Lung (tissue), 12 donors: Measurements from ENCODE around the gene PADI2. TPM values are rescaled to one million over a fixed set of nuclear protein-coding genes. Genes with fewer than 3 reads are reported as not detected.
A peak's percentile ranks its signal among the peaks of the same experiment; 100 is the strongest.

Experiments used
- ATAC-seq: fragments of 200-7000 bp; cut with Tn5 transposase; one replicate; pipeline ENCODE4 v1.9.1; 2020; ENCODE audit warnings: moderate number of reproducible peaks; ENCODE audit not compliant: insufficient read depth, low FRiP score
- DNase-seq, 3 donors: peaks; one replicate each; pipeline ENCODE4 v3.0.0-alpha.2; 2013 to 2017
- H3K27ac ChIP-seq, 2 donors: one replicate each; pipeline ENCODE4 v1.5.1; 2013; ENCODE audit warnings: mild to moderate bottlenecking in 2 of 2, moderate library complexity in 2 of 2, control low read depth in 1 of 2, inconsistent platforms in 1 of 2, low read depth in 1 of 2, low read length in 1 of 2
- H3K27me3 ChIP-seq, 3 donors: one replicate each; pipeline ENCODE4 v1.5.1; 2013; ENCODE audit warnings: low read length in 2 of 3; ENCODE audit not compliant: control insufficient read depth in 3 of 3, insufficient read depth in 3 of 3
- H3K36me3 ChIP-seq, 4 donors: one replicate each; pipeline ENCODE4 v1.5.1; 2013; ENCODE audit warnings: low read length in 4 of 4, mild to moderate bottlenecking in 1 of 4, moderate library complexity in 1 of 4; ENCODE audit not compliant: control insufficient read depth in 4 of 4, insufficient read depth in 4 of 4
- H3K4me1 ChIP-seq, 5 donors: one replicate each; pipeline ENCODE4 v1.5.1; 2013; ENCODE audit warnings: low read length in 5 of 5, mild to moderate bottlenecking in 2 of 5, moderate library complexity in 1 of 5; ENCODE audit not compliant: control insufficient read depth in 5 of 5, insufficient read depth in 5 of 5
- H3K4me3 ChIP-seq: one replicate; pipeline ENCODE4 v1.5.1; 2013; ENCODE audit warnings: mild to moderate bottlenecking, control low read depth, moderate library complexity
- H3K9ac ChIP-seq, 2 donors: one replicate each; pipeline ENCODE4 v1.5.1; 2013; ENCODE audit warnings: low read length in 2 of 2, control low read depth in 1 of 2; ENCODE audit not compliant: insufficient read depth in 1 of 2
- H3K9me3 ChIP-seq, 4 donors: one replicate each; pipeline ENCODE4 v1.5.1; 2013; ENCODE audit warnings: low read length in 3 of 4, mild to moderate bottlenecking in 1 of 4, moderate library complexity in 1 of 4; ENCODE audit not compliant: control insufficient read depth in 4 of 4, insufficient read depth in 3 of 4
- CTCF ChIP-seq: IDR thresholded peaks from 2 replicates; pipeline ENCODE4 v1.5.1; 2012; ENCODE audit warnings: mild to moderate bottlenecking; ENCODE audit errors: control extremely low read depth, extremely low read depth
- WGBS, 2 donors: extraction: QIAGEN DNeasy Blood & Tissue Kit; methylation state at CpG; one replicate each; pipeline ENCODE4 v1.1.7; 2013; 5-methylcytosine and 5-hydroxymethylcytosine counted together
- polyA plus RNA-seq, 2 donors: library from polyadenylated mRNA; stranded (reverse); fragments of 200-250 nt; gene quantifications; one replicate each; pipeline ENCODE4 v1.2.1, GENCODE V29; 2013
- total RNA-seq, 2 donors: library from RNA; depleted of rRNA in 1 of 2; stranded (reverse); fragments of >200 nt in 1 of 2; gene quantifications; one replicate each; pipeline ENCODE4 v1.2.1, GENCODE V29; 2014 to 2021
- donor health status: control.
- donor health status: control.
- donor health status: Bipolar disorder and iron deficiency.
- donor health status: healthy.
- donor health status: DM: yes; HTN: yes; CAD: no.

The PADI2 gene
- total and polyA plus RNA-seq, 4 donors = 1.2 to 12.8 (median 3.4) TPM

GRCh38 chr1:17030206-17030605 is 89.0 kb downstream of the PADI2 start:
- no peak overlapping the region for H3K9ac ChIP-seq
- H3K27ac ChIP-seq = no peak overlapping the region
- no peaks in the 10 kb centered on the region for H3K27me3 ChIP-seq
- no peak overlapping the region for H3K4me3 ChIP-seq
- no peaks in the 10 kb centered on the region for H3K9me3 ChIP-seq
- no peak for DNase-seq
- TF ChIP-seq CTCF = no peak
- ATAC-seq = no peak
- H3K36me3 ChIP-seq = peaks cover 17 to 37% (median 33%) of the 10 kb centered on the region in 4 donors
- peaks cover 0 to 6% (median 0%) of the 10 kb centered on the region in 5 donors for H3K4me1 ChIP-seq
- WGBS, 2 donors = 84 to 90% methylated on average over 4 of the region's 4 CpGs

GRCh38 chr1:17028662-17029188 is 90.5 kb downstream of the PADI2 start:
- H3K27me3 ChIP-seq = no peaks in the 10 kb centered on the region
- WGBS, 2 donors = 62 to 71% methylated on average over 5 of the region's 5 CpGs
- no peaks in the 10 kb centered on the region for H3K9me3 ChIP-seq
- peaks cover 0 to 6% (median 0%) of the 10 kb centered on the region in 5 donors for H3K4me1 ChIP-seq
- no peak for TF ChIP-seq CTCF
- H3K9ac ChIP-seq = no peak overlapping the region
- no peak for ATAC-seq
- peak overlapping the region in 1 of 2 donors; percentile 42 for H3K27ac ChIP-seq
- no peak for DNase-seq
- no peak overlapping the region for H3K4me3 ChIP-seq
- H3K36me3 ChIP-seq = peaks cover 23 to 47% (median 40%) of the 10 kb centered on the region in 4 donors

- no peak overlapping the region for H3K4me3 ChIP-seq
- no peaks in the 10 kb centered on the region for H3K27me3 ChIP-seq
- H3K9me3 ChIP-seq = no peaks in the 10 kb centered on the region
- H3K9ac ChIP-seq = no peak overlapping the region
- WGBS, 2 donors = 46 to 47% methylated on average over 2 of the region's 2 CpGs
- ATAC-seq = no peak
- peaks cover 0 to 6% (median 0%) of the 10 kb centered on the region in 5 donors for H3K4me1 ChIP-seq
- no peak for DNase-seq
- peaks cover 28 to 52% (median 41%) of the 10 kb centered on the region in 4 donors for H3K36me3 ChIP-seq
- TF ChIP-seq CTCF = no peak
- H3K27ac ChIP-seq = no peak overlapping the region
These were observed 91.4 kb downstream of the PADI2 start for GRCh38 chr1:17027900-17028299.

GRCh38 chr1:17027403-17027802 is 91.8 kb downstream of the PADI2 start:
- 59 to 81% methylated on average over 5 of the region's 5 CpGs for WGBS, 2 donors
- Histone ChIP-seq H3K27ac (no peak overlapping the region), H3K9me3 (no peaks in the 10 kb centered on the region), H3K36me3 (peaks cover 28 to 53% (median 40%) of the 10 kb centered on the region in 4 donors), H3K9ac (no peak overlapping the region), H3K4me1 (peaks cover 0 to 6% (median 0%) of the 10 kb centered on the region in 5 donors), H3K27me3 (no peaks in the 10 kb centered on the region), H3K4me3 (no peak overlapping the region)
- ATAC-seq (peak; percentile 58), DNase-seq (no peak)
- TF ChIP-seq CTCF = no peak
